DND-41 (cell line): ENCODE results near the gene PPM1J.

Experiments used
- CTCF ChIP-seq: IDR thresholded peaks from 2 replicates; pipeline ENCODE4 v1.5.1; 2012; ENCODE audit warnings: borderline replicate concordance, low read length, moderate library complexity, mild to moderate bottlenecking; ENCODE audit not compliant: poor library complexity, severe bottlenecking; ENCODE audit errors: extremely low read depth
- EZH2 ChIP-seq: IDR thresholded peaks from 3 replicates; pipeline ENCODE4 v1.6.1; 2012; ENCODE audit warnings: borderline replicate concordance, low read depth, mild to moderate bottlenecking, moderate library complexity, low read length, inconsistent platforms; ENCODE audit not compliant: severe bottlenecking

GRCh38 chr1:112676543-112676942 lies 38.6 kb downstream of the PPM1J start:
- no peak for TF ChIP-seq CTCF
- TF ChIP-seq EZH2, result no peak
